ENCODE data around the gene SLC6A2. TPM values are rescaled to one million over a fixed set of nuclear protein-coding genes. Genes with fewer than 3 reads are reported as not detected.
"Not testable (repeated sequence)": the region's sequence is repeated elsewhere in the genome, so short reads cannot be mapped to it uniquely, and the experiment has no call there.

The SLC6A2 gene
- under 1 TPM; 0.18 to 0.45 (median 0.24) TPM for polyA plus RNA-seq

DNA sequence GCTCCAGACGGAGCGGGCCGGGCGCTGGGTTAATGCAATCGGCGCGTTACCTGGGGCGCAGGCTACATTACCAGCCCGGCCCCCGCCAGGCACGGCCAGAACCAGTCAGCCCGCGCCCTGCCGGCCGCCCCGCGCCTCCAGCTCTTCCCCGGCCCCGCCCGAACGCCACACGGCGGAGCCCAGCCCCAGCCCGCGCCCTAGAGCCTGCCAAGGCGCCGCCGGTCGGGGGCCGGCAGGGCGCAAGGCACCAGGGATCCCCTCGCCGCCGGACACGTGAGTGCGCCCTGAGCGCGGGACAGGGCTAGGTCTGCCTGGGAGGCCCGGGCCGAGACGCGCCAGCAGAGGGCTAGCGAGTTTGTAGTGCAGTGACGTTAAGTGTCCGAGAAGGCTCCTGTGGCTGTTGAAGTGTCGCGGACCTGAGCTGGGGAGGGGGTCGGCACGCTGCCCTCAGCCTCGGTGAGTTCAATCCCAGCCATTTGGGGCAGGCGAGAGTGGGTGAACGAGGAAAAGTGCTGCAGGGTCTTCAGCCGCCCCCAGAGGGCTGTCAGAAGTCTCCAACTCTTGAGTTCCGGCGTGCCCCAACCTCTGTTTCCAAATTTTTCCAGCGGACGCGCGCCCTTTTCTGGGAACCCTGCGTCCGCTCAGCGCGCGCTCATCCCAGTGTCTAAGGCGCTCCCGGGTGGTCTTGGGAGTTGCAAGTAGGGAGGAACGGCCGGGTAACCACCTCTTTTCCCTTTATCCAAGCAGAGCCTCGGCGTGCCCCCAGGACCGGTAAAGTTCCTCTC is at the start of gene SLC6A2:
TSS of gene SLC6A2 (plus strand) at position 92 of the 785 bp plus-strand sequence. CDS start 707 bp downstream, outside the sequence.
- H3K27ac ChIP-seq (ENCODE audit: low read depth, low read length) = no peak within 1 kb of the TSS
- 1 to 2% (median 1%) methylated on average over 66 to 71 of the region's 71 CpGs for WGBS, 3 donors

- no peak overlapping the region for H3K27ac ChIP-seq (ENCODE audit: low read depth, low read length)
- 63 to 65% (median 64%) methylated on average over 6 of the region's 6 CpGs for WGBS, 3 donors
Measured at GRCh38 chr16:55613613-55614335, 42.0 kb upstream of the SLC6A2 start.

DNA sequence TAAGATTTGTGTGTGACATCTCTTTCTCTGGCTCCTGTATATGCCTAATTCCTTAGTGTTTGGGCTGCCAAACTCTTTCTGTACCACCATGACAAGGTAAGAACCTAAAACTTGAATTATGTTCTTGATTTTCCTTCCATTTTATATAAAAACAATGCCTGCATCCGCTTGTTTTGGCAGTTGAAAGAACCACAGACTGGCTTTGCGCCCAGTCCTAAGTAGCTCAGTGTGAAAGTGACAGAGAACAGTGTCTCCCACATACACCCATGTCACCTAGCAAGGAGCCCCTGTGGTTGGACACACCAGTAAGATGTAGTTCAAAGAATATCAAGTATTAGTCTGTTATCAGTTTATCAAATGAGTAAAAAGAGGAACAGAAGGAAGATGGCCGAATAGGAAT is 40.7 kb upstream of the SLC6A2 start:
- 57 to 78% (median 63%) methylated on average over 3 of the region's 3 CpGs for WGBS, 3 donors
- H3K27ac ChIP-seq (ENCODE audit: low read depth, low read length) = no peak overlapping the region

DNA sequence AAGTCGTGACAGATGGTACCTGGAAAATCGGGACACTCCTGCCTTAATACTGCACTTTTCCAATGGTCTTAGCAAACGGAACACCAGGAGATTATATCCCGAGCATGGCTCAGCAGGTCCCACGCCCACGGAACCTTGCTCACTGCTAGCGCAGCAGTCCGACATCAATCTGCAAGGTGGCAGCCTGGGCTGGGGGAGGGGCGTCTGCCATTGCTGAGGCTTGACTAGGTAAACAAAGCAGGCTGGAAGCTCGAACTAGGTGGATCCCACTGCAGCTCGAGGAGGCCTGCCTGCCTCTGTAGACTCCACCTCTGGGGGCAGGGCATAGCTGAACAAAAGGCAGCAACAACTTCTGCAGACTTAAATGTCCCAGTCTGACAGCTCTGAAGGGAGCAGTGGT is 40.1 kb upstream of the SLC6A2 start:
- H3K27ac ChIP-seq (ENCODE audit: low read depth, low read length) = not testable (repeated sequence)
- 83 to 85% (median 84%) methylated on average over 11 of the region's 11 CpGs for WGBS, 3 donors

DNA sequence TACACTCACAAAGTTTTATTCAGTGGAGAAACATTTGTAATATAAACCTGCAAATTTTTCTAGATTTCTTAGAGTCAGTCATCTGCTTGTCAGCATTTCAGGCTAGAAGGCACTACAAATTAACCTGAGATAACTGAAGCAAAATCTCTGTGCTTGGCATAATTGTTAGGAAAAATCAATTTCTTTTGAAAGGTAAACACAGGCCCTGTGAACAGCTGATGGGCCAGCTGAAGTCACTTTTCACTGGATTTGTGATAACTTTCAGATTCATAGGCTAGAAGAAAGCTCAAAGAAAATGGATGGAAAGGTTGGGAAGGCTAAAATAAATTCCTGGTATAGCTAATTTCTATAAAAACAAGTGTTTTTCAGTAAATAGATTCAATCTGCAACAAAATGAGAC is 34.0 kb upstream of the SLC6A2 start:
- H3K27ac ChIP-seq (ENCODE audit: low read depth, low read length) = no peak overlapping the region

DNA sequence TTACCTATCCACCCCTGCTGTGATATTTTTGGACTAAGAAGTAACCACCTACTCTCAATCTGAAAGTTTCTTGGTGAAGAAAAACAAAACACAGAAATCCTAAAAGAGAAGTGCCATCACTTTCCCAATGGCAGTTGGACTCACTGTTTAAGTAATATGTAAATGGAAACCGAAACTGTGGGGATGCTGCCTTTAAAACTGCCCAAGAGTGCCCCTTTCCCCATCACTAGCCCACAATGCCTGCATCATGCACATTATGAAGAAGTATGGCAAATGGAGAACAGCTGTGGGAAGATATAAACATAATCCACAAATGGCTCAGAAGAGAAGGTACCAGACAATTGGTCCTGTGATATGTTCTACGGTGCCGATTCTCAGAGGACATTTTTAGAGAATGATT is 33.5 kb upstream of the SLC6A2 start:
- no peak overlapping the region for H3K27ac ChIP-seq (ENCODE audit: low read depth, low read length)
- 78 to 82% (median 80%) methylated on average over 3 of the region's 3 CpGs for WGBS, 3 donors

DNA sequence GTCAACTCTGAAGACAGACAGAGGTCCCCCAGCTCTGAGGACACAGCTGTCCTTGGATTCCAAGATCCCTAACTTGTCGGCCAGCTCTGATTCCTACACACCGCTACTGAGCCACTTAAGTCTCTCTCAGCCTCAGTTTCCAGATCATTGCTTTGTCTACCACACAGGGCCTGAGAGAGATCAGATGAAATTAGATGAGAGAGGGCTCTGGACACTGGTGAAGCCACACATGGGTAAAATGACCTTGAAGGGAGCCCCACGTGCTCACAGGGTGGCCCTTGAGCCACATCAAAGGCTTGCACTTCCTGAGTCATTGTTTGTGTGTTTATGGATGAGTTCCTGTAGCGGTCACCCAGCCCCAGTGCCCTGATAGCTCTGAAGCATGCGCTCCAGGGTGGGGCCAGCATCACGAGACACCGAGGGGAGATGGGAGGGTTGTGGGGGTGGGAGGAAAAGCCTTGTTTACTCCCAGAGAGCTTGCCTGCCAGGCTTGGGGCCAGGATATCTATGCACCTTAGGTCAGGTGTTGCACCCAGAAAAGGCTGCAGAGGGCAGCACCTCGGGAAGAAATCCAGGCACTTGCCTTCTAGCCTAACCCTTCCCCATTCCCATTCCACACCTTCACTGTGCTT is 32.7 kb upstream of the SLC6A2 start:
- 44 to 60% (median 48%) methylated on average over 7 to 8 of the region's 8 CpGs for WGBS, 3 donors

DNA sequence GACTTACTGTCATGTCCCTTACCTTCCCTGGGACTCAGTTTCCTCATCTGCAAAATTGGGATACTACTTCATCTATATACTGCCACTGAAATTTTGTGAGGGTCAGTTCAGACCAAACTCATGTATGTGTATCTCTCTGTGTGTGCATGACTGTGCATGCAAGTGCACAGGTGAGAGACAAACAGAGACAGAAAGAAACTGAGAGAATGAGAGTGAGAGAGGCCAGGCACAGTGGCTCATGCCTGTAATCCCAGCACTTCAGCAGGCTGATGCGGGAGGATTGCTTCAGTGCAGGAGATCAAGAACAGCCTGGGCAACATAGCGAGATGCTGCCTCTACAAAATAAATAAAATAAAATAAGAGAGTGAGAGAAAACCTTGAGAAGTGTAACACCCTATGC is 32.1 kb upstream of the SLC6A2 start:
- 62 to 98% (median 96%) methylated on average over 2 of the region's 2 CpGs for WGBS, 3 donors

More for the DNA sequence above, 32.7 kb upstream of the SLC6A2 start:
- no peak overlapping the region for H3K27ac ChIP-seq (ENCODE audit: low read depth, low read length)

DNA sequence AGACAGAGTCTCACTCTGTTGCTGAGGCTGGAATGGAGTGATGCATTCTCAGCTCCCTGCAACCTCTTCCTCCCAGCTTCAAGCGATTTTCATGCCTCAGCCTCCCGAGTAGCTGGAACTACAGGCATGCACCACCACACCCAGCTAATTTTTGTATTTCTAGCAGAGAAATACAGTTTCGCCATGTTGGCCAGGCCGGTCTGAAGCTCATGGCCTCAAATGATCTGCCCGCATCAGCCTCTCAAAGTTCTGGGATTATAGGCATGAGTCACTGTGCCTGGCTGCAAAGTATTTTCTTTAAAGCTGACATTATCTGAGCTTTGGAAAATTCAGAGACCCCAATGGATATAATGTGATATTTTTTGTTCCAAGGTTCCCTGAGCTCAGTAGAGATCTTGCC is 31.1 kb upstream of the SLC6A2 start:
- 89 to 99% (median 95%) methylated on average over 5 of the region's 5 CpGs for WGBS, 3 donors
- no peak overlapping the region for H3K27ac ChIP-seq (ENCODE audit: low read depth, low read length)

More for the DNA sequence above, 32.1 kb upstream of the SLC6A2 start:
- H3K27ac ChIP-seq (ENCODE audit: low read depth, low read length) = no peak overlapping the region

DNA sequence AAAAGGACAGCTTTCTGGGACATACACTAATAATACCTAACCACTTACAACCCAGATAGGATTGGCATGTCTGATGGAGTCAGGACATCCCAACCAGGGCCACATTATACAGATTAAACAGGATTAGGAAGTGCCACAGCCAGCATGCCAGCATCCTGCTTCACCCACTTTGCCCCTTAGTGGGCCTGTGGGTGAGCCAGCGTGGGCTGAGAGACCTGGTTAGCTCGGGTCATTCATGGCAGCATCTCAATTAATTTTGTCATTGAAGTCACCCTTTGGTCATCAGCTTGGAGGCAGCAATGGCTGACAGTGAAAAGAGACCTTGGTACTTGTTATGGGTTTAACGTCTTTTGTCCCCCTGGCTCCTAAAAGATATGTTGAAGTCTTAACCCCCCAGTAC is 29.9 kb upstream of the SLC6A2 start:
- H3K27ac ChIP-seq (ENCODE audit: low read depth, low read length) = no peak overlapping the region
- WGBS, 3 donors = 70 to 90% (median 83%) methylated on average over 3 of the region's 3 CpGs

GRCh38 chr16:55628306-55628968 is 27.4 kb upstream of the SLC6A2 start:
- 73 to 75% (median 75%) methylated on average over 6 of the region's 6 CpGs for WGBS, 3 donors
- H3K27ac ChIP-seq (ENCODE audit: low read depth, low read length) = no peak overlapping the region

DNA sequence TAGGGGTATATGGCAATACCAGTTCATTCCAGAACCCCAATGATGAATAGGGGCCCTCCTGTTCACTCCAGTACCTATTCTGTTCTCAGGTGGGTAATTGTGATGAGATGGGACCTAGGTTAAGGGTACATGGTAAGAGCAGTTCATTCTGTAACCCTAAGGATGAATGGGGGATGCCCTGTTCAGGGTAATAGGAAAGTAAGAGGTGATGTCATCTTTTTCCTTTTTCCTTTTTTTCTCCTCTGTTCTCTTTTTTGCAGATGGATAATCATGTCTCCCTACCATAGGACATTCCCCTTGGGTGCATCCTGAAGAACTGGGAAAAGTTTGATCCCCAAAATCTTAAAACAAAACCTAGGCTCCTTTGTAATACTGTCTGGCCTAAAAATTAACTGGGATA is 25.0 kb upstream of the SLC6A2 start:
- no peak overlapping the region for H3K27ac ChIP-seq (ENCODE audit: low read depth, low read length)

DNA sequence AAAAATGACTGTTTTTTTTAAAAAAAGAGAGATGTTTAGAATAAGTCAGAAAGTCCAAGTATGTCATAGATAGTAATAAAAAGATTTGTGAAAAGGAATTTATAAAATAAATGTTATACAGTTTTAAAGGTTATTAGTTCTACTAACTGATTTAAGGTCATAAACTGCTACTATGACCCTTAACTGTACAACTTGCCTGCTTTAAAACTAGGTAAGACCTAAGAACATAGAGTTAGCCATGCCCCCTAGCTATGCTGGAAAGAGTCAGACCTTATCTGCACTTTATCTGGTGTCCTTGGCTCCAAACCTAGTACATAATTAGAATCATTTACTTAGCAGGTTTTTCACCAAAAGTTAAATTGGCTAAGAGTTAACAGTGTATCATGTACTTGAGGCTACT is 23.5 kb upstream of the SLC6A2 start:
- no peak overlapping the region for H3K27ac ChIP-seq (ENCODE audit: low read depth, low read length)

DNA sequence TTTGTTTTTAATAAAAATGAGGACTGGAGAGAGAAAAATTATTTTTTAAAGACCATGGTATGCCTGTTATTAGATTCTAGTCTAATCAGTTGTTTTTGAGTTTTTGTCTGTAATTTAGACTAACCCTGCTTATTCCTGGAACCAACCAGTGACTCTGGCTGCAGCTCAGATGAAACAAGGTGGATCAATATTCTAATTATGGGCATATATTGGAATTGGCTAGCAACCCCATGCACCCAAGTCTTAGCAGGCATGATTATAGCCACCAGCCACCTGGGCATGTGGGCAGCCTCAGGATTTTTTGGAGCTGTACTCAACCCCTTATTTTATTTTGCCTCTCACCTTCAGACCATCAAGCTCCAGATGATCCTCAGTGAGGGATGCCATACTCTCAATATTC is 21.6 kb upstream of the SLC6A2 start:
- no peak overlapping the region for H3K27ac ChIP-seq (ENCODE audit: low read depth, low read length)

DNA sequence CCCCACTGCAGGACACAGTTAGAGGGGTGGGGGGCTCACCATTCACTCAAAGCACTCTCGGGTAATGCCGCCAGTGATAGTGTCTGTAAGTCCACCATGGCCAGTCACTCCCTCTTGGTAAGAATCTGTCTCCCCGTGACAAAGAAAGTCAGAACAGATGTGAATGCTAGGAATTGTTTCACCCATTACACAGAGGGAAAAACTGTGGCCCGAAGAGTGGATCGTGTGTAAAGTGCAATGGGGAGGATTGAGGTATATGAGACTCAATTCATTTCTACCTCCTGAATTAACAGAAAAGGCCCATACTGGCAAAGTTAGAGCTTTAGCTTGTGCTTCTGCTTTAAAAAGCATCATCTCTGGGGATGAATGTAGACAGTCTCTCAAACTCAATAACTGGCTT is 17.5 kb upstream of the SLC6A2 start:
- no peak overlapping the region for H3K27ac ChIP-seq (ENCODE audit: low read depth, low read length)
- WGBS, 3 donors = 90 to 96% (median 93%) methylated on average over 5 of the region's 5 CpGs

- 84 to 92% (median 90%) methylated on average over 9 of the region's 9 CpGs for WGBS, 3 donors
- no peak overlapping the region for H3K27ac ChIP-seq (ENCODE audit: low read depth, low read length)
Measured at GRCh38 chr16:55640701-55641327, 15.0 kb upstream of the SLC6A2 start.

GRCh38 chr16:55641430-55642056 is 14.2 kb upstream of the SLC6A2 start:
- no peak overlapping the region for H3K27ac ChIP-seq (ENCODE audit: low read depth, low read length)
- 55 to 81% (median 79%) methylated on average over 7 of the region's 7 CpGs for WGBS, 3 donors

GRCh38 chr16:55642611-55643010 is 13.2 kb upstream of the SLC6A2 start:
- no peak overlapping the region for H3K27ac ChIP-seq (ENCODE audit: low read depth, low read length)
- 86 to 89% (median 89%) methylated on average over 3 of the region's 3 CpGs for WGBS, 3 donors

Data from adipose tissue (tissue), 3 donors.